ENCODE data around the gene ADCK1. TPM values are rescaled to one million over a fixed set of nuclear protein-coding genes. Genes with fewer than 3 reads are reported as not detected.

Gene ADCK1
- total RNA-seq, 1 experiment from 2014 or later, result 11.4 TPM

- peaks cover 25% of the 10 kb centered on the region for H3K4me1 Mint-ChIP-seq
- H3K27me3 Mint-ChIP-seq (ENCODE audit: low read depth), result peaks cover 17% of the 10 kb centered on the region
- ChIA-PET POLR2A (no interaction called here), CTCF (interaction anchor here (0.6 to 2.4 kb wide), 10 partner anchors 8 to 586 kb away, joined by 3 to 27 read pairs (median 3); partner anchors contain the start of gene ADCK1)
- H3K36me3 Mint-ChIP-seq, result no peaks in the 10 kb centered on the region
- peak; percentile 83 for ATAC-seq
- peak; percentile 64 for DNase-seq (ENCODE audit: low spot score)
- H3K4me3 Mint-ChIP-seq, result peak overlapping the region; percentile 74
- H3K9me3 Mint-ChIP-seq, result no peaks in the 10 kb centered on the region
- H3K27ac Mint-ChIP-seq, result no peak overlapping the region
- TF ChIP-seq MAX (CRISPR knock-in tag; IDR thresholded peaks at IDR 0.05) (peak; percentile 87), FOXK1 (CRISPR knock-in tag; IDR thresholded peaks at IDR 0.05) (no peak; the same call in 1 of the 2 replicates), NFYB (CRISPR knock-in tag; conservative IDR thresholded peaks at IDR 0.05; ENCODE audit: low read depth) (no peak), PREB (CRISPR knock-in tag; IDR thresholded peaks at IDR 0.05; ENCODE audit: borderline replicate concordance) (no peak), NR1H2 (CRISPR knock-in tag; IDR thresholded peaks at IDR 0.05) (no peak), TEAD1 (CRISPR knock-in tag; IDR thresholded peaks at IDR 0.05) (0 out of 2 replicates have a peak, but pooled peaks have one; percentile 18), MXD4 (CRISPR knock-in tag; IDR thresholded peaks at IDR 0.05; ENCODE audit: borderline replicate concordance) (no peak), IRF1 (CRISPR knock-in tag; IDR thresholded peaks at IDR 0.05) (no peak), GRHL2 (CRISPR knock-in tag; IDR thresholded peaks at IDR 0.05; ENCODE audit: insufficient replicate concordance, severe bottlenecking) (no peak), GABPB1 (CRISPR knock-in tag; IDR thresholded peaks at IDR 0.05) (no peak), JAZF1 (CRISPR knock-in tag; IDR thresholded peaks at IDR 0.05) (no peak), CREB1 (CRISPR knock-in tag; IDR thresholded peaks at IDR 0.05) (no peak), FOXP1 (CRISPR knock-in tag; IDR thresholded peaks at IDR 0.05; ENCODE audit: borderline replicate concordance) (peak; percentile 56; the same call in 1 of the 2 replicates), AFF4 (CRISPR knock-in tag; IDR thresholded peaks at IDR 0.05; ENCODE audit: borderline replicate concordance) (no peak), RORB (CRISPR knock-in tag; IDR thresholded peaks at IDR 0.05) (no peak)
- TF ChIP-seq, protein P1, sequence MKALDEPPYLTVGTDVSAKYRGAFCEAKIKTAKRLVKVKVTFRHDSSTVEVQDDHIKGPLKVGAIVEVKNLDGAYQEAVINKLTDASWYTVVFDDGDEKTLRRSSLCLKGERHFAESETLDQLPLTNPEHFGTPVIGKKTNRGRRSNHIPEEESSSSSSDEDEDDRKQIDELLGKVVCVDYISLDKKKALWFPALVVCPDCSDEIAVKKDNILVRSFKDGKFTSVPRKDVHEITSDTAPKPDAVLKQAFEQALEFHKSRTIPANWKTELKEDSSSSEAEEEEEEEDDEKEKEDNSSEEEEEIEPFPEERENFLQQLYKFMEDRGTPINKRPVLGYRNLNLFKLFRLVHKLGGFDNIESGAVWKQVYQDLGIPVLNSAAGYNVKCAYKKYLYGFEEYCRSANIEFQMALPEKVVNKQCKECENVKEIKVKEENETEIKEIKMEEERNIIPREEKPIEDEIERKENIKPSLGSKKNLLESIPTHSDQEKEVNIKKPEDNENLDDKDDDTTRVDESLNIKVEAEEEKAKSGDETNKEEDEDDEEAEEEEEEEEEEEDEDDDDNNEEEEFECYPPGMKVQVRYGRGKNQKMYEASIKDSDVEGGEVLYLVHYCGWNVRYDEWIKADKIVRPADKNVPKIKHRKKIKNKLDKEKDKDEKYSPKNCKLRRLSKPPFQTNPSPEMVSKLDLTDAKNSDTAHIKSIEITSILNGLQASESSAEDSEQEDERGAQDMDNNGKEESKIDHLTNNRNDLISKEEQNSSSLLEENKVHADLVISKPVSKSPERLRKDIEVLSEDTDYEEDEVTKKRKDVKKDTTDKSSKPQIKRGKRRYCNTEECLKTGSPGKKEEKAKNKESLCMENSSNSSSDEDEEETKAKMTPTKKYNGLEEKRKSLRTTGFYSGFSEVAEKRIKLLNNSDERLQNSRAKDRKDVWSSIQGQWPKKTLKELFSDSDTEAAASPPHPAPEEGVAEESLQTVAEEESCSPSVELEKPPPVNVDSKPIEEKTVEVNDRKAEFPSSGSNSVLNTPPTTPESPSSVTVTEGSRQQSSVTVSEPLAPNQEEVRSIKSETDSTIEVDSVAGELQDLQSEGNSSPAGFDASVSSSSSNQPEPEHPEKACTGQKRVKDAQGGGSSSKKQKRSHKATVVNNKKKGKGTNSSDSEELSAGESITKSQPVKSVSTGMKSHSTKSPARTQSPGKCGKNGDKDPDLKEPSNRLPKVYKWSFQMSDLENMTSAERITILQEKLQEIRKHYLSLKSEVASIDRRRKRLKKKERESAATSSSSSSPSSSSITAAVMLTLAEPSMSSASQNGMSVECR (CRISPR knock-in tag; IDR thresholded peaks at IDR 0.05; ENCODE audit: borderline replicate concordance), result peak; percentile 56; the same call in 1 of the 2 replicates
- TF ChIP-seq, protein P2, sequence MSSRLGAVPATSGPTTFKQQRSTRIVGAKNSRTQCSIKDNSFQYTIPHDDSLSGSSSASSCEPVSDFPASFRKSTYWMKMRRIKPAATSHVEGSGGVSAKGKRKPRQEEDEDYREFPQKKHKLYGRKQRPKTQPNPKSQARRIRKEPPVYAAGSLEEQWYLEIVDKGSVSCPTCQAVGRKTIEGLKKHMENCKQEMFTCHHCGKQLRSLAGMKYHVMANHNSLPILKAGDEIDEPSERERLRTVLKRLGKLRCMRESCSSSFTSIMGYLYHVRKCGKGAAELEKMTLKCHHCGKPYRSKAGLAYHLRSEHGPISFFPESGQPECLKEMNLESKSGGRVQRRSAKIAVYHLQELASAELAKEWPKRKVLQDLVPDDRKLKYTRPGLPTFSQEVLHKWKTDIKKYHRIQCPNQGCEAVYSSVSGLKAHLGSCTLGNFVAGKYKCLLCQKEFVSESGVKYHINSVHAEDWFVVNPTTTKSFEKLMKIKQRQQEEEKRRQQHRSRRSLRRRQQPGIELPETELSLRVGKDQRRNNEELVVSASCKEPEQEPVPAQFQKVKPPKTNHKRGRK (CRISPR knock-in tag; IDR thresholded peaks at IDR 0.05; ENCODE audit: borderline replicate concordance), result no peak
- TF ChIP-seq, protein P3, sequence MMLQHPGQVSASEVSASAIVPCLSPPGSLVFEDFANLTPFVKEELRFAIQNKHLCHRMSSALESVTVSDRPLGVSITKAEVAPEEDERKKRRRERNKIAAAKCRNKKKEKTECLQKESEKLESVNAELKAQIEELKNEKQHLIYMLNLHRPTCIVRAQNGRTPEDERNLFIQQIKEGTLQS (CRISPR knock-in tag; conservative IDR thresholded peaks at IDR 0.05), result no peak
- TF ChIP-seq, protein P4, sequence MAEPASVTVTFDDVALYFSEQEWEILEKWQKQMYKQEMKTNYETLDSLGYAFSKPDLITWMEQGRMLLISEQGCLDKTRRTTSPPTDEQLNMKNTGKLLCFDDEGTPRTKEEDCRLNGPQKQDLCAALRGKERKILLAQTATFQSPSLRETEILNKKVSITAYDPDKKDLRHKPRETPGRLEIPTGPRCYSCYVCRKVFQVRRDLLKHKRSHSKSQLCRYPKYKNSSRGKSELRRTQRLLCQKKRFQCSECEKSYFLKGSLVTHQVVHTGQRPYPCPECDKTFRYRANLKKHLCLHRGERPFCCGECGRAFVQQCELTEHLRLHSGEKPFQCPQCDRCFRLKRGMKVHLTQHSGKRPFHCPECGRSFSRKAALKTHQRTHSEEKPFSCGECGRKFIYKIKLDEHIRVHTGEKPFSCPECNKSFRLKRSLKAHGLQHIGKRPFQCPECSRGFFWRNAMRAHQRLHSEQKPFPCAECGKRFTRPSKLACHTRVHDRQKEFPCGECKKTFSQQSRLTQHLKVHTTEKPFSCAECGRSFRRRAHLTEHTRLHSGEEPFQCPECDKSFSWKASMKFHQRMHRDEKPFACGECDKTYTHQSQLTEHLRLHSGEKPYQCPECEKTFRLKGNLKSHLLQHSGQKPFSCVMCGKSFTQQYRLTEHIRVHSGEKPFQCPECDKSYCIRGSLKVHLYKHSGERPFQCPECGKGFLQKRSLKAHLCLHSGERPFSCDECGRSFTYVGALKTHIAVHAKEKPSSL (CRISPR knock-in tag; conservative IDR thresholded peaks at IDR 0.05), result no peak
Observed at GRCh38 chr14:77980475-77981321, 180.8 kb downstream of the ADCK1 start.

Data from WTC11 (cell line).